ENCODE data around the gene GIT2.
"Not testable (repeated sequence)": the region's sequence is repeated elsewhere in the genome, so short reads cannot be mapped to it uniquely, and the experiment has no call there.

Gene GIT2

DNA sequence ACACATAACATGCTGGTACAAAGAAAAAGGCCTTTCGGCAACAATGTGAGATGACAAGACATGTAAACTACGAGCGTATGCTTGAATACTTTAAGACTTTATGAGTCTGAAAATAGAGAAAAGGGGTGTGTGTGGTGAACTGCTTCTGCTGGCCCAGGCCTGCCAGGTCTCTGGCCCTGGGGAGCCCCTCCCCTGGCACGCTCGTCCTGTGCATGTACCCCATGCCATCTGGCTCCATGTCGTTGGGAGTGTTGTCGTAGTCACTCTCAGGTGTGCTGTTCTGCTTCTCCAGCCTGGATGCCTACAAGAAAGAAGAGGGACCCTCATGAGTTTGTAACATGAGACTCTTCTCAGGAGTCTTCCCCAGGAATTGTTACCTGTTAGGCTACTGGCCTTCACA is 57.2 kb downstream of the GIT2 start:
- Mint-ChIP-seq H3K27ac (no peak overlapping the region), H3K4me1 (ENCODE audit: low read depth) (peaks cover 5% of the 10 kb centered on the region), H3K36me3 (ENCODE audit: low read depth) (peaks cover 88% of the 10 kb centered on the region), H3K27me3 (no peaks in the 10 kb centered on the region), H3K9me3 (no peaks in the 10 kb centered on the region), H3K4me3 (no peak overlapping the region)
- intact Hi-C loops (cut with micrococcal nuclease), result no loop called here

DNA sequence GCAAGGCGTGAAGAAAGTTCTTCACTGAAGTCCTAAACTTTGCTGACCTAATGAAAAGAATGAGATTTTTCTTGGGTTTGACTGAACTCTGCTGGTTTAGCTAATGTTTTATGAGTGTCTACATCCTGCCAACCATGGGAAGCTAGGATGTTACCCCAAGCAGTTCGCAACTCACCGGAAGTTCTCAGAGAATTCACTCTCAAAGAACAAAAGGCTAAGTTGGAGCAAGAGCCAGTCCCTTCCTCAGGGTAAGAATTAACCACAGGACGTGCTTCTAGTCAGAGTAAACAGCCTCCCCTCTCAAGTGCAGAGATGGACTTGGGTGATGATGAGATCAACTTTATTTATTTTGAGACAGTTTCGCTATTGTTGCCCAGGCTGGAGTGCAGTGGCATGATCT is 58.8 kb downstream of the GIT2 start:
- H3K36me3 Mint-ChIP-seq (ENCODE audit: low read depth), result peaks cover 95% of the 10 kb centered on the region
- H3K27ac Mint-ChIP-seq, result peak overlapping the region; percentile 10
- no peaks in the 10 kb centered on the region for H3K9me3 Mint-ChIP-seq
- H3K4me3 Mint-ChIP-seq, result no peak overlapping the region
- H3K4me1 Mint-ChIP-seq (ENCODE audit: low read depth), result peaks cover 5% of the 10 kb centered on the region
- intact Hi-C loops (cut with micrococcal nuclease), result no loop called here
- H3K27me3 Mint-ChIP-seq, result no peaks in the 10 kb centered on the region

DNA sequence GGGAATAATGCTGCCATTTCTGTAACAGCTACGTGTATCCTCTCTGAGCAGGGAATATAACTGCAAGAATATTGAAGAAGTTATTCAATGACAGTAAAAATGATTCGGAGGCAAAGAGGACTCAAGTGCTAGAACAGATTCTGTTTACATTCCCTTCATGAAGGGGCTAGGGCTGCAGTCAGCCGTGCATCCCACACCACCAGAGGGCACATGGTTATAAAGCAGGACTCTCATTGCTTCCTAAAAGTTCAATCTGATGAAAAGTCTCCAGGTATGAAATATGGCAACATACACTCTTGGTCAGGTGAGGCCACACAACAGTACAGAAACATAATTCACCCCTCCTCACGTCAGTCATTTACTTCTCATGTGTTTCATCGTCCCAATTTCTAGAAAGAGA is 62.1 kb downstream of the GIT2 start:
- Mint-ChIP-seq H3K27ac (no peak overlapping the region), H3K27me3 (no peaks in the 10 kb centered on the region)
- intact Hi-C loops (cut with micrococcal nuclease), result no loop called here

DNA sequence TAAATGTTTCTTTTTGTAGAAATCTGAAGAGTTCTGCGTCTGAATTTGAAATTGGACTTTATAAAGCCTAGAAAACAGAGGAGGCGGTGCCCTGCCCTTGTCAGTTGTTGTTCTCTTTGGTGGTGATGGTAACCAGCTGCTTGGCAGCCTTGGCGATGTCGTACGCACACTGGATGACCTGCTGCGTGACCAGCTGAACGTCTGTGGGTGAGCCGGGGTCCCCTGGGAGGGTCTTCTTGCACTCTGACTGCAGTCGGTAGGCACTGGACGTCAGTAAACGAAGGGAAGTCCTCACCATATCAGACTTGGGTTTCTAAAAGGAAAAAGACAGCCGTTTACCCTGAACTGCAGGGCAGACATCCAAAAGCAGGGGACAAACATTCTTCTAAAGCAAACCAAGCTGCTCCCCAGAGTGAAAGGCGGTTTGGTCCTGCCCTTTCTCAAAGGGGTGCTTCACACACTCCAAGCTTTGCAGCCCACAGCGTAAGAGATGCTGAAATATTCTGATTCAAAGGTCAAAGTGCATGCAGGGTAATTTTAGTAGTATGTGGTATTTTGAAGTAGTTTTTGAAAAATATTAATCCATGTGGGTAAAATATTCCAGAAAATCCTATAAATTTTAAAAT is 63.2 kb downstream of the GIT2 start:
- no peak overlapping the region for H3K27ac Mint-ChIP-seq
- no peaks in the 10 kb centered on the region for H3K27me3 Mint-ChIP-seq
- H3K9me3 Mint-ChIP-seq, result no peaks in the 10 kb centered on the region
- H3K4me3 Mint-ChIP-seq, result no peak overlapping the region
- intact Hi-C loops (cut with micrococcal nuclease), result no loop called here
- peaks cover 100% of the 10 kb centered on the region for H3K36me3 Mint-ChIP-seq (ENCODE audit: low read depth)
- H3K4me1 Mint-ChIP-seq (ENCODE audit: low read depth), result peaks cover 5% of the 10 kb centered on the region

More for the DNA sequence above, 62.1 kb downstream of the GIT2 start:
- Mint-ChIP-seq H3K9me3 (no peaks in the 10 kb centered on the region), H3K4me3 (no peak overlapping the region), H3K4me1 (ENCODE audit: low read depth) (peaks cover 5% of the 10 kb centered on the region), H3K36me3 (ENCODE audit: low read depth) (peaks cover 100% of the 10 kb centered on the region)

DNA sequence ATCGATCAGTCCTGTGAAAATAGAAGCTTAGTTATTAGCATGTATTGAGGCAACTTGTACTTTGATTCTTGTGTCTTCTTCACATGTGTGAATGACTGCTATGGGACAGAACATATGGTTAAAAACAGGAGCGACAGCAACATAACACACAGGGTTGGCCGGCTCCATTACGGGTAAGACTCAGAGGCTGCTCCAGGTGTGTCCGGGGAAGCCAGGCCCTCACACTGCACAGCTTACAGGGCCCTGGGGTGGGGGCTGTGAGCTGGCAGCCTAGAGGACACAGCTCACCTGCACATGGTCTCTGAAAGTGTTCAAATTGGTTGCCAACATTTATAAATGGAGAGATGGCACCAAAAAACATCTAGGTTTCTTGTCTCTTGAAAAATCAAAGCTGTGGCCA is 65.0 kb downstream of the GIT2 start:
- Mint-ChIP-seq H3K27ac (no peak overlapping the region), H3K27me3 (no peaks in the 10 kb centered on the region), H3K9me3 (no peaks in the 10 kb centered on the region), H3K4me3 (no peak overlapping the region), H3K36me3 (ENCODE audit: low read depth) (peaks cover 100% of the 10 kb centered on the region), H3K4me1 (ENCODE audit: low read depth) (peaks cover 5% of the 10 kb centered on the region)
- intact Hi-C loops (cut with micrococcal nuclease), result loop anchor here (2.0 kb wide), 1 partner anchor 76 kb away; no protein-coding TSS in a partner anchor

DNA sequence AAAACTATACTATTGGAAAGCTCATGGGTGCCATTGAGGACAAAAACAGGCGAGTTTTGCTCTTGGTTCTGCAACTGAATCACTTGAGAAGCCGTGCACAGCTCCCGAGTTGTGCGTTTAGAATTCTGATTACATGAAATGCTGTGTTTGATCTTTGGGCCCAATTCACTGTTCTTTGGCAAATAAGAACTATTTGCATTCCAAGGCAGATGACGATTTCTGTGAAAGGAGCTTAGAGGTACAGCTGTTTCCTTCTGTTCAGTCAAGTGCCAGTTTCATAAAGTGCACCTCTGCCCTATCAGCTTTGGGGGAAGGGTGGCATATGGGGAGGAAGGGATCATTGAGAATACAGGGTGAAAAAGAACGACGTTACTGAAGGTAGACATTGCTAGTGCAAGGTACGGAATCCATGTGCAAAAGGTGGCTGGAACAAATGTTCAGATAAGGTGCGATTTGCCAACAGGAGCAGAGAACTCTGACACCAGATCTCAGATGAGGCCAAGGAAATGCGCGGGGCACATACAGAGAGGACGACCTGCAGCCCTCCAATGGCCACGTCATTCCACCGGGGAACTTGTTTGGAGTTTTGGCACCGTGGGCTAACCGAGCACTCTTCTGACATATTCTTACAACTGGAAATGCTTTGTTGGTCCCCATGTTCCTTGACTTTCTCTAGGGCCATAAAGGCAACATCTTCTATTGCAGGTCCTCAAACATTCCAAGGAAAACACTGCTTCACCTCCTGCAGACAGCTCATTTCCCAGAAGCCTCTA is 66.0 kb downstream of the GIT2 start:
- H3K27me3 Mint-ChIP-seq, result no peaks in the 10 kb centered on the region
- H3K4me3 Mint-ChIP-seq, result no peak overlapping the region
- H3K4me1 Mint-ChIP-seq (ENCODE audit: low read depth), result no peaks in the 10 kb centered on the region
- H3K27ac Mint-ChIP-seq, result no peak overlapping the region
- intact Hi-C loops (cut with micrococcal nuclease), result loop anchor here (2.0 kb wide), 1 partner anchor 75 kb away; no protein-coding TSS in a partner anchor
- H3K36me3 Mint-ChIP-seq (ENCODE audit: low read depth), result peaks cover 100% of the 10 kb centered on the region
- H3K9me3 Mint-ChIP-seq, result no peaks in the 10 kb centered on the region

DNA sequence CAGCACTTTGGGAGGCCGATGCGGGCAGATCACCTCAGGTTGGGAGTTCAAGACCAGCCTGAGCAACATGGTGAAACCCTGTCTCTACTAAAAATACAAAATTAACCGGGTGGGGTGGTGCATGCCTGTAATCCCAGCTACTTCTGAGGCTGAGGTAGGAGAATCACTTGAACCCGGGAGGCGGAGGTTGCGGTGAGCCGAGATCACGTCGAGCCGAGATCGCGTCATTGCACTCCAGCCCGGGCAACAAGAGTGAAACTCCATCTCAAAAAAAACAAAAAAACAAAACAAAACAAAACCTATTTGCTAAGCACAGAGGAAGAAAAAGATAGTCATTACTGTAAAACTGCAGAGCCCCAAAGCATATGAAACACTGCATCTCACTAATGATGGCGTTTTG is 66.8 kb downstream of the GIT2 start:
- intact Hi-C loops (cut with micrococcal nuclease); H3K4me3 Mint-ChIP-seq; H3K4me1 Mint-ChIP-seq (ENCODE audit: low read depth); H3K27ac Mint-ChIP-seq; H3K9me3 Mint-ChIP-seq; H3K27me3 Mint-ChIP-seq: not testable (repeated sequence)
- H3K36me3 Mint-ChIP-seq (ENCODE audit: low read depth), result peaks cover 100% of the 10 kb centered on the region

DNA sequence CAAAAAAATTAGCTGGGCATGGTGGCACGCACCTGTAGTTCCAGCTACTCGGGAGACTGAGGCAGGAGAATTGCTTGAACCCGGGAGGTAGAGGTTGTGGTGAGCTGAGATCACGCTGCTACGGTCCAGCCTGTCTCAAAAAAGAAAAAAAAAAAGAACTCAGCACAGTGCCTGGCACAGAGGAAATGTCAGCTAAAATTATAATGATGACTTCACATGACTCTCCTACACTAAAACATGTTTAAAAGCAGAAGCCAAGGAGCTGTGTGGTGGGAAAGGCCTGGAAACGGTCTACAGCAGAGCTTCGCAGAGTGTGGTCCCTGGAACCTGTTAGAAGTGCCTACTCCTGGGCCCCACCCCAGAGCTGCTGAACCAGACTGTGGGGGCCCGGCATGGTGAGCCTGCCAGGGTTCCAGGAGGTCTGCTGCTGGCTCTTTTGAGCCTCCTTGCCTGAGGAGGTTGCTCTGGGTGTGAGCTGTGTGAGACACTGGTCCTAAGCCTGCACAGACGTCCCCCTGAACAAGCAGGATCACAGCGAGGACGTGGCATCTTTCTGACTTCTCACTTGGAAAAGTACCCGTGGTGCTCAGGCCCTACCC is 68.0 kb downstream of the GIT2 start:
- Mint-ChIP-seq H3K36me3 (ENCODE audit: low read depth) (peaks cover 100% of the 10 kb centered on the region), H3K27ac (no peak overlapping the region)

DNA sequence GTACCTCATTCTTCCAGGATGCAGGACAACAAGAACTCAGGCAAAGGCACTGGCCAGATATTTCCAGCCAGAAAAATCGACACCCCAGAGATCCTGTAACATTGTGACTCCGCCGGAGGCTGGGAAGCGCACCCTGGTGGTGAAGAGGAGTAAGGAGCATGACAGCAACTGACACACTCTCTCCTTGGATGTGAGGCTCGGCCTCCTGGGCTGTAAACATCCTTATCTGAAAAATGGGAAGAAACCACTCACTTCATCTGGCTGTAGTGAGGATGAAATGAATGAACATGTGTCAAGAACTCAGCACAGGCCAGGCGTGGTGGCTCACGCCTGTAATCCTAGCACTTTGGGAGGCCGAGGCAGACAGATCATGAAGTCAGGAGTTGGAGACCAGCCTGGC is 68.5 kb downstream of the GIT2 start:
- Mint-ChIP-seq H3K4me1 (ENCODE audit: low read depth) (no peaks in the 10 kb centered on the region), H3K4me3 (no peak overlapping the region), H3K27me3 (no peaks in the 10 kb centered on the region), H3K36me3 (ENCODE audit: low read depth) (peaks cover 99% of the 10 kb centered on the region), H3K27ac (no peak overlapping the region), H3K9me3 (no peaks in the 10 kb centered on the region)
- intact Hi-C loops (cut with micrococcal nuclease), result no loop called here

More for the DNA sequence above, 68.0 kb downstream of the GIT2 start:
- H3K9me3 Mint-ChIP-seq, result no peaks in the 10 kb centered on the region
- no peaks in the 10 kb centered on the region for H3K4me1 Mint-ChIP-seq (ENCODE audit: low read depth)
- intact Hi-C loops (cut with micrococcal nuclease), result no loop called here
- H3K4me3 Mint-ChIP-seq, result no peak overlapping the region
- H3K27me3 Mint-ChIP-seq, result no peaks in the 10 kb centered on the region

DNA sequence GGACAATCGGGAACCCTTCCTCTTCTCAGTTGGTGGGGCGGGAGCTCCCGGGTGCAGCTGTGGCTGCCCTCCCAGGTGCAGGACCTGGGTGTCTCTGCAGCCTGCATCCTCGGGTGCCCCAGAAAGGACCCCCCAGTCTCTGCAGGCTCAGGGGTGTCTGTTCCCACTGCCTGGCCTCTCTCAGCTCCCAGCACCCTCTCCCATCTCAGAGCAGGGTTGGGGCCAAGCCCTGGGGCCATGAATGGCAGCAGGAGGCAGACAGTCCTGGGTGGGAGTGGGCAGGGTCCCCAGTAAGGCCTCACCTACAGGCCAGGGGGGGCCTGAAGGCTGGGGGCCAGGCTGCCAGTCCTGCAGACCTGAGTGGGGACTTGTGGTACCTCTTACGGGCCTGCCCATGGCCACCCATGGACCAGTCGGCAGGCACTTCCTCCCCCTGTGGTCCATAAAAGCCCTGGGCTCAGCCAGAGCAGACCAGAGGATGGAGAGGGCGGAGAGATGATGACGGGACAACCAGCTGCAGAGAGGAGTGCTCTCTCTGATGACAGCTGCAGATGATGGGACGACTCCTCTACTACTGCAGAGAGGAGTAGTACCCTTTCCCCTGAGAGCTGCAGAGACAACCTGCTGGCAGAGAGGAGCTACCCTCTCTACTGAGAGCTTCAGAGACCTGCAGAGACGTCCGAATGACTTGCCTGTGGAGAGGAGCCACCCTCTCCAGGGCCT is 69.5 kb downstream of the GIT2 start:
- Mint-ChIP-seq H3K27ac (no peak overlapping the region), H3K4me3 (no peak overlapping the region), H3K27me3 (no peaks in the 10 kb centered on the region), H3K4me1 (ENCODE audit: low read depth) (no peaks in the 10 kb centered on the region), H3K36me3 (ENCODE audit: low read depth) (peaks cover 98% of the 10 kb centered on the region), H3K9me3 (no peaks in the 10 kb centered on the region)
- intact Hi-C loops (cut with micrococcal nuclease), result no loop called here

DNA sequence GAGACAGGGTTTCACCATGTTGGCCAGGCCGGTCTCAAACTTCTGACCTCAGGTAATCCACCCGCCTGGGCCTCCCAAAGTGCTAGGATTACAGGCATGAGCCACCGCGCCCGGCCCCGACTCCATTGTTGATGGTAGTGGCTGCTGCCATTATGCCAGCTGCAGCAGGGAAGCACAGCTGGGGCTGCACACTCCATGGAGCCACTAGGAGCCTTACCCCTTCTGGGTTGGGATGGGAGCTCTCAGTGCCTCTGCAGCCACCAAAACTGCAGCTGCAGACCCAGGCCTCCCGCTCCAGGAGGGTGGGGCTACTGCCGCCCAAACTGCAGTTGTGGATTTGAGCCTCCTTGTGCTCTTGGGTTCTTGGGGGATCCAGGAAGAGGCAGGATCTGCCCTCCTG is 70.2 kb downstream of the GIT2 start:
- intact Hi-C loops (cut with micrococcal nuclease), result no loop called here
- Mint-ChIP-seq H3K9me3 (no peaks in the 10 kb centered on the region), H3K4me3 (no peak overlapping the region), H3K27me3 (no peaks in the 10 kb centered on the region), H3K4me1 (ENCODE audit: low read depth) (no peaks in the 10 kb centered on the region), H3K27ac (no peak overlapping the region), H3K36me3 (ENCODE audit: low read depth) (peaks cover 98% of the 10 kb centered on the region)

DNA sequence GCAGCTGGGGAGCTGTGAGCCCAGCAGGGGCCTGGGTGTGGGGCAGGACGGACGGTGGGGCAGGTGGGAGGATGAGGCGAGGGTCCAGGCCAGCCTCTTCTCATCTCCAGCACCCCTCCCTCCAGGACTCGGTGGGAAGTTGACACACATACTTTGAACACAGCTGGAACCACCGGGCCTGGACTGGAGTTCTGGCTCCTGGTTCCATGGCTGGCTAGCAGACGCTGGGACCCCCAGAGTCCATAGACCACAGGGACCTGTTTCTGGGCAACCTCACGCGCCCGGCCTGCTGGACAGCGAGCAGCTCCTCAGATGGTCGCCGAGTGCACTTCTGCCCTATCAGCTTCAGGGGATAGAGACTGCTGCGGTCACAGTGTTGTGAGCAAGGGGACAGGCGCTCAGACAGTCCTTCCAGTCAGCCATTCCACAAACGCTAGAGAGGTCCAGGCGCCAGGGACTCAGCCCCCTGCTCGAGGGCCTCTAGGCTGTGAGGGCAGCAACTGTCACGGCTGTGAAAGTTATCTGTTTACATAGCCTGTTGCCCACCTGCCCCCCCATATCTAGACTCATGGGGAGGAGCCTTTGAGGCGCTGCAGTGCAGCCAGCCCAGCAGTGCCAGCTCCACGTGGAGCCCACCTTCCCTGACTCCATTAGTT is 70.9 kb downstream of the GIT2 start:
- intact Hi-C loops (cut with micrococcal nuclease), result no loop called here
- H3K4me3 Mint-ChIP-seq, result no peak overlapping the region
- H3K9me3 Mint-ChIP-seq, result no peaks in the 10 kb centered on the region
- no peaks in the 10 kb centered on the region for H3K27me3 Mint-ChIP-seq
- peaks cover 98% of the 10 kb centered on the region for H3K36me3 Mint-ChIP-seq (ENCODE audit: low read depth)
- H3K27ac Mint-ChIP-seq, result peak overlapping the region; percentile 9
- no peaks in the 10 kb centered on the region for H3K4me1 Mint-ChIP-seq (ENCODE audit: low read depth)

DNA sequence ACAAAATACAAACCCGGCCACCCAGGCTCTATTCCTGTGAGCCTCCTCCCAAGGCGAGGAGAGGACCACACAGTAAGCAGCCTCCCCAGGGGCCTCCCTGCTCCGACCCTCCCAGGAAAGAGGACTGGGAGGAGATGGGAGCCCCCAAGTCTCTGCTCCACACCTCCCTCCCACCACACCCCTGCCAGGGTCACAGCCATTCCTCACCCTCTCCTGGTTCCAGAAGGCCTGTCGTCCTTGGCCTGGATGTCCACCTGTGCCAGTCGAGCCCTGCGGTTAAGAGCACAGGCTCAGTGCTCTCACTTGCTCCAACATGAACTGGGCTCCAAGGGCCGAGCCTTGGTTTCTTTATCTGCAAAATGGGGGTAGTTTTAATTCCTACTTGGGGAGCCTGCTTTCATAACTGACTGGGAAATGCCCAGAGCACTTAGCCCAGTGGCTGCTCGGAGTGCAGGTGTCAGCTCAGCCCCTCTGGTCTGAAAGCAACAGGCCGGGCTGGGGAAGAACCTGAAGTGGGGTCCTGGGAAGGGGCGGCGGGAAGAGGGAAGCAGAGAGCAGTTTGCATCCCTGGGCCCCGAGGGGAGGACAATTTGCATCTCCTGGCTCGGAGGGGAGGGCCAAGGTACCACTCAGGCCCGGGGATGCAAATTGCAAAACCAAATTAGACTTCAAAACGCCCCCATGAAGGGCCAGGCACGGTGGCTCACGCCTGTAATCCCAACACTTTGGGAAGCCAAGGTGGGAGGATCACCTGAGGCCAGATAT is 72.5 kb downstream of the GIT2 start:
- Mint-ChIP-seq H3K4me1 (ENCODE audit: low read depth) (no peaks in the 10 kb centered on the region), H3K27ac (no peak overlapping the region), H3K9me3 (no peaks in the 10 kb centered on the region), H3K27me3 (no peaks in the 10 kb centered on the region), H3K4me3 (no peak overlapping the region), H3K36me3 (ENCODE audit: low read depth) (peaks cover 98% of the 10 kb centered on the region)
- intact Hi-C loops (cut with micrococcal nuclease), result no loop called here
